ENCODE data around the gene SMIM10L1.

SMIM10L1 gene

GRCh38 chr12:11154400-11154925 lies 16.5 kb upstream of the SMIM10L1 start:
- H3K27me3 ChIP-seq (ENCODE audit: control insufficient read depth, insufficient read depth, low read length), result no peaks in the 10 kb centered on the region
- H3K9me3 ChIP-seq (ENCODE audit: control insufficient read depth, insufficient read depth, low read length), result no peaks in the 10 kb centered on the region
- H3K36me3 ChIP-seq (ENCODE audit: control insufficient read depth, insufficient read depth, low read length), result no peaks in the 10 kb centered on the region
- H3K4me1 ChIP-seq (ENCODE audit: control insufficient read depth, insufficient read depth, low read length), result peaks cover 9% of the 10 kb centered on the region
- no peak overlapping the region for H3K4me3 ChIP-seq (ENCODE audit: low read depth, low read length)
- H3K9ac ChIP-seq (ENCODE audit: low read depth, low read length), result no peak overlapping the region

GRCh38 chr12:11158885-11159444 lies 12.0 kb upstream of the SMIM10L1 start:
- Histone ChIP-seq H3K9me3 (ENCODE audit: control insufficient read depth, insufficient read depth, low read length) (no peaks in the 10 kb centered on the region), H3K4me3 (ENCODE audit: low read depth, low read length) (no peak overlapping the region), H3K4me1 (ENCODE audit: control insufficient read depth, insufficient read depth, low read length) (peaks cover 4% of the 10 kb centered on the region), H3K27me3 (ENCODE audit: control insufficient read depth, insufficient read depth, low read length) (no peaks in the 10 kb centered on the region), H3K9ac (ENCODE audit: low read depth, low read length) (no peak overlapping the region), H3K36me3 (ENCODE audit: control insufficient read depth, insufficient read depth, low read length) (no peaks in the 10 kb centered on the region)

- Histone ChIP-seq H3K9ac (ENCODE audit: low read depth, low read length) (no peak overlapping the region), H3K4me1 (ENCODE audit: control insufficient read depth, insufficient read depth, low read length) (peaks cover 5% of the 10 kb centered on the region), H3K27me3 (ENCODE audit: control insufficient read depth, insufficient read depth, low read length) (no peaks in the 10 kb centered on the region), H3K9me3 (ENCODE audit: control insufficient read depth, insufficient read depth, low read length) (no peaks in the 10 kb centered on the region), H3K36me3 (ENCODE audit: control insufficient read depth, insufficient read depth, low read length) (no peaks in the 10 kb centered on the region), H3K4me3 (ENCODE audit: low read depth, low read length) (no peak overlapping the region)
Observed at GRCh38 chr12:11162502-11162901, 8.5 kb upstream of the SMIM10L1 start.

- no peak overlapping the region for H3K9ac ChIP-seq (ENCODE audit: low read depth, low read length)
- no peaks in the 10 kb centered on the region for H3K36me3 ChIP-seq (ENCODE audit: control insufficient read depth, insufficient read depth, low read length)
- no peaks in the 10 kb centered on the region for H3K9me3 ChIP-seq (ENCODE audit: control insufficient read depth, insufficient read depth, low read length)
- H3K4me1 ChIP-seq (ENCODE audit: control insufficient read depth, insufficient read depth, low read length), result peaks cover 5% of the 10 kb centered on the region
- H3K27me3 ChIP-seq (ENCODE audit: control insufficient read depth, insufficient read depth, low read length), result no peaks in the 10 kb centered on the region
- no peak overlapping the region for H3K4me3 ChIP-seq (ENCODE audit: low read depth, low read length)
Observed at GRCh38 chr12:11164384-11164783, 6.6 kb upstream of the SMIM10L1 start.

- H3K4me1 ChIP-seq (ENCODE audit: control insufficient read depth, insufficient read depth, low read length), result peaks cover 5% of the 10 kb centered on the region
- no peak overlapping the region for H3K4me3 ChIP-seq (ENCODE audit: low read depth, low read length)
- H3K27me3 ChIP-seq (ENCODE audit: control insufficient read depth, insufficient read depth, low read length), result no peaks in the 10 kb centered on the region
- H3K36me3 ChIP-seq (ENCODE audit: control insufficient read depth, insufficient read depth, low read length), result no peaks in the 10 kb centered on the region
- peak overlapping the region; percentile 8 for H3K9ac ChIP-seq (ENCODE audit: low read depth, low read length)
- no peaks in the 10 kb centered on the region for H3K9me3 ChIP-seq (ENCODE audit: control insufficient read depth, insufficient read depth, low read length)
Observed at GRCh38 chr12:11166300-11166699, 4.7 kb upstream of the SMIM10L1 start.

- no peaks in the 10 kb centered on the region for H3K9me3 ChIP-seq (ENCODE audit: control insufficient read depth, insufficient read depth, low read length)
Observed at GRCh38 chr12:11170810-11171144, 217 bp upstream of the SMIM10L1 start.

GRCh38 chr12:11171969-11172675 lies 1.1 kb downstream of the SMIM10L1 start:
- Histone ChIP-seq H3K4me3 (ENCODE audit: low read depth, low read length) (peak overlapping the region; percentile 97), H3K36me3 (ENCODE audit: control insufficient read depth, insufficient read depth, low read length) (no peaks in the 10 kb centered on the region), H3K9ac (ENCODE audit: low read depth, low read length) (peak overlapping the region; percentile 93), H3K9me3 (ENCODE audit: control insufficient read depth, insufficient read depth, low read length) (no peaks in the 10 kb centered on the region), H3K27me3 (ENCODE audit: control insufficient read depth, insufficient read depth, low read length) (no peaks in the 10 kb centered on the region), H3K4me1 (ENCODE audit: control insufficient read depth, insufficient read depth, low read length) (no peaks in the 10 kb centered on the region)

More at GRCh38 chr12:11170810-11171144, 217 bp upstream of the SMIM10L1 start:
- peak overlapping the region; percentile 97 for H3K4me3 ChIP-seq (ENCODE audit: low read depth, low read length)
- H3K27me3 ChIP-seq (ENCODE audit: control insufficient read depth, insufficient read depth, low read length), result no peaks in the 10 kb centered on the region
- H3K4me1 ChIP-seq (ENCODE audit: control insufficient read depth, insufficient read depth, low read length), result peaks cover 5% of the 10 kb centered on the region
- no peaks in the 10 kb centered on the region for H3K36me3 ChIP-seq (ENCODE audit: control insufficient read depth, insufficient read depth, low read length)
- H3K9ac ChIP-seq (ENCODE audit: low read depth, low read length), result peak overlapping the region; percentile 96

GRCh38 chr12:11174022-11174421 lies 3.0 kb downstream of the SMIM10L1 start:
- no peaks in the 10 kb centered on the region for H3K4me1 ChIP-seq (ENCODE audit: control insufficient read depth, insufficient read depth, low read length)
- H3K9me3 ChIP-seq (ENCODE audit: control insufficient read depth, insufficient read depth, low read length), result no peaks in the 10 kb centered on the region
- H3K4me3 ChIP-seq (ENCODE audit: low read depth, low read length), result no peak overlapping the region
- H3K27me3 ChIP-seq (ENCODE audit: control insufficient read depth, insufficient read depth, low read length), result no peaks in the 10 kb centered on the region
- no peaks in the 10 kb centered on the region for H3K36me3 ChIP-seq (ENCODE audit: control insufficient read depth, insufficient read depth, low read length)
- no peak overlapping the region for H3K9ac ChIP-seq (ENCODE audit: low read depth, low read length)

- no peaks in the 10 kb centered on the region for H3K4me1 ChIP-seq (ENCODE audit: control insufficient read depth, insufficient read depth, low read length)
- no peak overlapping the region for H3K4me3 ChIP-seq (ENCODE audit: low read depth, low read length)
- no peaks in the 10 kb centered on the region for H3K36me3 ChIP-seq (ENCODE audit: control insufficient read depth, insufficient read depth, low read length)
Observed at GRCh38 chr12:11178250-11178649, 7.3 kb downstream of the SMIM10L1 start.

GRCh38 chr12:11182529-11182928 lies 11.5 kb downstream of the SMIM10L1 start:
- Histone ChIP-seq H3K36me3 (ENCODE audit: control insufficient read depth, insufficient read depth, low read length) (no peaks in the 10 kb centered on the region), H3K4me1 (ENCODE audit: control insufficient read depth, insufficient read depth, low read length) (no peaks in the 10 kb centered on the region), H3K9me3 (ENCODE audit: control insufficient read depth, insufficient read depth, low read length) (no peaks in the 10 kb centered on the region), H3K9ac (ENCODE audit: low read depth, low read length) (no peak overlapping the region), H3K4me3 (ENCODE audit: low read depth, low read length) (no peak overlapping the region), H3K27me3 (ENCODE audit: control insufficient read depth, insufficient read depth, low read length) (no peaks in the 10 kb centered on the region)

More at GRCh38 chr12:11178250-11178649, 7.3 kb downstream of the SMIM10L1 start:
- Histone ChIP-seq H3K9me3 (ENCODE audit: control insufficient read depth, insufficient read depth, low read length) (no peaks in the 10 kb centered on the region), H3K9ac (ENCODE audit: low read depth, low read length) (no peak overlapping the region), H3K27me3 (ENCODE audit: control insufficient read depth, insufficient read depth, low read length) (no peaks in the 10 kb centered on the region)

- Histone ChIP-seq H3K27me3 (ENCODE audit: control insufficient read depth, insufficient read depth, low read length) (no peaks in the 10 kb centered on the region), H3K36me3 (ENCODE audit: control insufficient read depth, insufficient read depth, low read length) (no peaks in the 10 kb centered on the region), H3K9me3 (ENCODE audit: control insufficient read depth, insufficient read depth, low read length) (no peaks in the 10 kb centered on the region), H3K4me3 (ENCODE audit: low read depth, low read length) (no peak overlapping the region), H3K9ac (ENCODE audit: low read depth, low read length) (no peak overlapping the region), H3K4me1 (ENCODE audit: control insufficient read depth, insufficient read depth, low read length) (no peaks in the 10 kb centered on the region)
Observed at GRCh38 chr12:11183011-11183410, 12.0 kb downstream of the SMIM10L1 start.

- no peaks in the 10 kb centered on the region for H3K36me3 ChIP-seq (ENCODE audit: control insufficient read depth, insufficient read depth, low read length)
- no peaks in the 10 kb centered on the region for H3K27me3 ChIP-seq (ENCODE audit: control insufficient read depth, insufficient read depth, low read length)
- no peak within 1 kb of the TSS for H3K9ac ChIP-seq (ENCODE audit: low read depth, low read length)
- no peak within 1 kb of the TSS for H3K4me3 ChIP-seq (ENCODE audit: low read depth, low read length)
- no peaks in the 10 kb centered on the region for H3K4me1 ChIP-seq (ENCODE audit: control insufficient read depth, insufficient read depth, low read length)
- H3K9me3 ChIP-seq (ENCODE audit: control insufficient read depth, insufficient read depth, low read length), result no peaks in the 10 kb centered on the region
Observed at GRCh38 chr12:11186837-11187236, 15.8 kb downstream of the SMIM10L1 start, which contains the start of gene TAS2R42. Gene TAS2R42 (minus strand): TSS chr12:11186937. CDS start chr12:11186937, 0 bp downstream.

All from iPS-15b (cell line).